Middle frontal gyrus (tissue), 1 donor: Measurements from ENCODE around the gene GOLGA6C.
"Not testable (repeated sequence)": the region's sequence is repeated elsewhere in the genome, so short reads cannot be mapped to it uniquely, and the experiment has no call there.

Experiments used
- DNase-seq: peaks from one replicate; pipeline ENCODE4 v3.0.0-alpha.2; 2015; ENCODE audit warnings: low spot score; ENCODE audit errors: extremely low spot score

The GOLGA6C gene

DNA sequence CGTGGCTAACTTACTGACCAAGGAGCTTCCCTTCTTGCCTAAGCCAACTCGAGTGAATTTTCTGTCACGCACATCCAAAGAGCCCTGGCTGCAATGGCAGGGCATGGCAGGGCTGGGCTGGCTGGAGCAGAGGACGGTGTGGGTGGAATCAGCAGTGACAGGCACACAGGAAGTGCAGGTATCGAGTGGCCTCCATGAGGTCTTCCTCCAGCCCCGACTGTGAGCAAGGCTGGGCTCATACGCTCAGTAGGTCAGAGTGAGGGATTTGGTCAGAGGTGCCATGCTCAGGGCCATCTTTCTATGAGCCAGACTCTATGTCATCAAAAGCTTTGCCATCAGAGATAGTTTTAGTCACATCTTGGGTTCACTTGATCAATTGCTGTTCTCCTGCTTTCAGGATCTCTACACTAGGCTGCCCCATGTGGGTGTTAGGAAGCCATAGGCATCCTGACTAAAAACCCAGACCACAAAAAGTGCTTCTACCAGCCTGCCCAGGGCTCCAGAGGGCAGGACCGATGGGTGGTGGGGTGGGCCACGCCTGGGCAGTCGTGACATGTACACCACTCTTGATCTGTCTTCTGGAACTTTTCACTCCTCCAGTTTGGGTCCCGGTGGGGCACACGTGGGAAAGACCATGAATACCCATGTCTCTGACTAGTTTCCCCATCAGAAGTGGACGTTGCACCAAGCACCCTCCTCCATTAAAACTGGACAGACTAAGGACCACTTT lies 55.1 kb downstream of the GOLGA6C start:
- no peak for DNase-seq

DNA sequence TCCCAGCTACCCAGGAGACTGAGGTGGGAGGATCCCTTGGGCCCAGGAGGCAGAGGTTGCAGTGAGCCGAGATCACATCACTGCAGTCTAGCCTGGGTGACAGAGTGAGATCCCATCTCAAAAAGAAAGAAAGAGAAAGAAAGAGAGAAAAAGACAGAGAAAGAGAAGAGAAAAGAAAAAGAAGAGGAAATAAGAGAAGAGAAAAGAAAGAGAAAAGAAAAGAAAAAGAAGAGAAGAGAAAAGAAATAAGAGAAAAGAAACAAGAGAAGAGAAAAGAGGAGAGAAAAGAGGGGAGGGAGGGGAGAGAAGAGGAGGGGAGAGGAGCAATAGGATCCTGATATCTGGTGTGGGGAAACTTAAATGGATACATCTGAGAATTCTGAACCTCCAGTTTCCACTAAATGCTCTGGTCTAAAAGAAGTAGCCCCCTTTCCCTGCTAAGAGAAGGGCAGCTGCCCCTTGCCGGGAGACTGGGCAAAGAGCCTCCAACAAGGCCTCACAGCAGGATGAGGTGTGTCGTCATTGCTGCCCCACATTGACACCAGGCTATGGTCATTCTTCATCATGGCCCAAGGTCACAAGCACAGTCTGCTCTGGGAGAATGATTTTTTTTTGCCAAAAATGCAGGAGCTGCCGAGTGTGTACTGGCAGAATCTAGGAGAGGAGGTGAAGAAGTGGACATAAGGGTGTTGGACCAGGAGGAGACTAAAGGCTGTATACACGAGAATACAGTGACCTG lies 56.6 kb downstream of the GOLGA6C start:
- no peak for DNase-seq

DNA sequence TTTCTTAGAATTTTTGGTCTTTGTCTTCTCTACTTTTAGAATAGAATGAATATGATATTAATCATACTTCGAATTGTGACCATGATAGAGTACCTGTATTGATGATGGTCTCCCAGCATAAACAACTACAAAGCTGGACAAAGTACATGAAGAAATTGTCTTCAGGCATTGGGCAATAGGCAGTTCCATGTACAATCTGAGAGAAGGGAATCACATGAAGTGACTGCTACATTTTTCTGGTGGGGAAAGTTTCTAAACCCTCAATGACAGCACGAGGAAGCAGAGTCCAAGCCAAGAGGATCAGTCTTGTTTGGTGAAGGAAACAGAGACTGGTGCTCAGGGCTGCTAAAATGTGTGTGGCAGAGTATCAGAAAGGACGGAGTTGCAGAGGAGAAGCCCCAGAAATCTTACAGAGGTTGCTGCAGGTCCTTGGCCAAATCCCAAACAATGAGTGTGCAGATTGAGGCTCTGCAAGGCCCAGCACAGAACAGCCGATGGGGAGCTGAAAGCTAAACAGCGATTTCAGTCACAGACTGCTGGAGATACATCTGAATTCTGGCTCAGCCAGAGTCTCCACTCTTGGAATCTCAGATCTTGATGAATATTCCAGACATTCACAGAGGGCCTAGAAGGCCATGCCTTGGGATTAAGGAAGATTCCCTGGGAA lies 61.2 kb downstream of the GOLGA6C start:
- DNase-seq, result not testable (repeated sequence)
